ENCODE results near the gene TAB3.
"Not testable (repeated sequence)": the region's sequence is repeated elsewhere in the genome, so short reads cannot be mapped to it uniquely, and the experiment has no call there.

Gene TAB3

DNA sequence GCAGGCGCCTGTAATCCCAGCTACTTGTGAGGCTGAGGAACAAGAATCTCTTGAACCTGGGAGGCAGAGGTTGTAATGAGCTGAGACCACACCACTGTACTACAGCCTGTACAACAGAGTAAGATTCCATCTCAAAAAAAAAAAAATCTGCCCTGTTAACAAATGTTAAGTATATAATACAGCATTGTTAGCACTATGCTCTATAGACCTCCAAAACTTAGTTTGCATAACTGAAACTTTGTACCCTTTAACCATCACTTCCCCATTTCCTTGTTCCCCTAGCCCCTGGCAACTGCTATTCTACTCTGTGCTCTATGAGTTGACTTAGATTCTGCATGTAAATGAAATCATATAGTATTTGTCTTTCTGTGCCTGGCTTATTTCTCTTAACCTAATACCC, 76.7 kb downstream of the TAB3 start:
- H3K27ac ChIP-seq = no peak overlapping the region
- TF ChIP-seq, protein P1, sequence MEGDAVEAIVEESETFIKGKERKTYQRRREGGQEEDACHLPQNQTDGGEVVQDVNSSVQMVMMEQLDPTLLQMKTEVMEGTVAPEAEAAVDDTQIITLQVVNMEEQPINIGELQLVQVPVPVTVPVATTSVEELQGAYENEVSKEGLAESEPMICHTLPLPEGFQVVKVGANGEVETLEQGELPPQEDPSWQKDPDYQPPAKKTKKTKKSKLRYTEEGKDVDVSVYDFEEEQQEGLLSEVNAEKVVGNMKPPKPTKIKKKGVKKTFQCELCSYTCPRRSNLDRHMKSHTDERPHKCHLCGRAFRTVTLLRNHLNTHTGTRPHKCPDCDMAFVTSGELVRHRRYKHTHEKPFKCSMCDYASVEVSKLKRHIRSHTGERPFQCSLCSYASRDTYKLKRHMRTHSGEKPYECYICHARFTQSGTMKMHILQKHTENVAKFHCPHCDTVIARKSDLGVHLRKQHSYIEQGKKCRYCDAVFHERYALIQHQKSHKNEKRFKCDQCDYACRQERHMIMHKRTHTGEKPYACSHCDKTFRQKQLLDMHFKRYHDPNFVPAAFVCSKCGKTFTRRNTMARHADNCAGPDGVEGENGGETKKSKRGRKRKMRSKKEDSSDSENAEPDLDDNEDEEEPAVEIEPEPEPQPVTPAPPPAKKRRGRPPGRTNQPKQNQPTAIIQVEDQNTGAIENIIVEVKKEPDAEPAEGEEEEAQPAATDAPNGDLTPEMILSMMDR (IDR thresholded peaks at IDR 0.05) = no peak
- no peak for DNase-seq (ENCODE audit: low spot score)
- H3K4me3 ChIP-seq = no peak overlapping the region

DNA sequence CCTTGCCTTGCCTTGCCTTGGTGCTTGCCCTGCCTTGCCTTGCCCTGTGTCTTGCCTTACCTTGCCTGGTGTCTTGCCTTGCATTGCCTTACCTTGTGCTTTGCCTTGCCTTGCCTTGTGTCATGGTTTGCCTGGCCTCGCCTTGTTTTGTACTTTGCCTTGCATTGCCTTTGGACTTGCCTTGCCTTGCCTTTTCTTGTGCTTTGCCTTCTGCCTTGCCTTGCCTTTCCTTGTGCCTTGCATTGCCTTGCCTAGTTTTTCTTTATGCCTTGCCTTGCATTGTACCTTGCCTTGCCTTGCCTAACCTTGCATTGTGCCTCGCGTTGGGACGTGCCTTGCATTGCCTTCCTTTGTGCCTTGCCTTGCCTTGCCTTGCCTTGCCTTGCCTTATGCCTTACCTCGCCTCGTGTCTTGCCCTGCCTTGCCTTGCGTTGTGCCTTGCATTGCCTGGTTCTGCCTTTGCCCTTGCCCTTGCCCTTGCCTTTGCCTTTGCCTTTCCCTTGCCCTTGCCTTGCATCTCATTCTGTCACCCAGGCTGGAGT, 82.8 kb downstream of the TAB3 start:
- DNase-seq (ENCODE audit: low spot score) = no peak
- TF ChIP-seq, protein P1 (IDR thresholded peaks at IDR 0.05) = no peak
- Histone ChIP-seq H3K27ac (no peak overlapping the region), H3K4me3 (no peak overlapping the region)

DNA sequence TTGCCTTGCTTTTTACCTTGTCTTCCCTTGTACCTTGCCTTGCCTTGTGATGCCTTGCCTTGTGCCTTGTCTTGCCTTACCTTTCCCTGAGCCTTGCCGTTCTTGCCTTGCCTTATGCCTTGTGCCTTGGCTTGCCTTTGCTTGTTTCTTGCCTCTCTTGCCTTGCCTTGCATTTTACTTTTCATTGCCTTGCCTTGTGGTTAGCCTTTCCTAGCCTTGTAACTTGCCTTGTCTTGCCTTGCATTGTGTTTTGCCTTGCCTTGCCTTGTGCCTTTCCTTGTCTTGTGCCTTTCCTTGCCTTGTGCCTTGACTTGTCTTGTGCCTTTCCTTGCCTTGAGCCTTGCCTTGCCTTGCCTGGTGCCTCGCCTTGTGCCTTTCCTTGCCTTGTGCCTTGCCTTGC, 84.6 kb downstream of the TAB3 start:
- TF ChIP-seq, protein P1 (IDR thresholded peaks at IDR 0.05) = no peak
- no peak for DNase-seq (ENCODE audit: low spot score)

DNA sequence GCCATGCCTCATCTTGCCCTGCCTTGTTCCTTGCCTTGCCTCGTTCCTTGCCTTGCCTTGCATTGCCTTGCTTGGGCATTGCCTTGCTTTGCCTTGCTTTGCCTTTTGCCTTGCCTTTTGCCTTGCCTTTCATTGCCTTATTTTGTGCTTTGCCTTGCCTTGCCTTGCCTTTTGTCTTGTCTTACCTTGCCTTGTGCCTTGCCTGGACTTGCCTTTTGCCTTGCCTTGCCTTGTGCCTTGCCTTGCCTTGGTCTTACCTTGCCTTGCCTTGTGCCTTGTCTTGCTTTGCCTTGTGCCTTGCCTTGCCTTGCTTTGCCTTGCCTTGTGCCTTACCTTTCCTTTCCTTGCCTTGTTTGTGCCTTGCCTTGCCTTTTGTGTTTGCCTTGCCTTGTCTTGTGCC, 88.2 kb downstream of the TAB3 start:
- Histone ChIP-seq H3K4me3 (no peak overlapping the region), H3K27ac (no peak overlapping the region)
- DNase-seq (ENCODE audit: low spot score) = no peak
- TF ChIP-seq, protein P1 (IDR thresholded peaks at IDR 0.05) = no peak

More for the DNA sequence above, 84.6 kb downstream of the TAB3 start:
- no peak overlapping the region for H3K4me3 ChIP-seq
- no peak overlapping the region for H3K27ac ChIP-seq

DNA sequence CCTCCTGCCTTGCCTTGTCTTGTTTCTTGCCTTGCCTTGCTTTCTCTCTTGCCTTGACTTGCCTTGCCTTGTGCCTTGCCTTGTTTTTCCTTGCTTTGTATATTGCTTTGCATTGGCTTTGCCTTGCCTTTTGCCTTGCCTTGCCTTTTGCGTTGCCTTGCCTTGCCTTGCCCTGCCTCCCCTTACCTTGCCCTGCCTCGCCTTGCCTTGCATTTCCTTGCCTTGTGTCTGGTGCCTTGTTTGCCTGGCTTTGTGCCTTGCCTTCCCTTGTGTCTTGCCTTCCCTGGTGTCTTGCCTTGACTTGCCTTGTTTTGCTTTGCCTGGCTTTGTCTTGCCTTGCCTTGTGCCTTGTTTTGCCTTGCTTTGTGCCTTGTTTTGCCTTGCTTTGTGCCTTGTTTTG, 89.7 kb downstream of the TAB3 start:
- no peak for DNase-seq (ENCODE audit: low spot score)
- Histone ChIP-seq H3K27ac (no peak overlapping the region), H3K4me3 (no peak overlapping the region)
- TF ChIP-seq, protein P1 (IDR thresholded peaks at IDR 0.05) = no peak

DNA sequence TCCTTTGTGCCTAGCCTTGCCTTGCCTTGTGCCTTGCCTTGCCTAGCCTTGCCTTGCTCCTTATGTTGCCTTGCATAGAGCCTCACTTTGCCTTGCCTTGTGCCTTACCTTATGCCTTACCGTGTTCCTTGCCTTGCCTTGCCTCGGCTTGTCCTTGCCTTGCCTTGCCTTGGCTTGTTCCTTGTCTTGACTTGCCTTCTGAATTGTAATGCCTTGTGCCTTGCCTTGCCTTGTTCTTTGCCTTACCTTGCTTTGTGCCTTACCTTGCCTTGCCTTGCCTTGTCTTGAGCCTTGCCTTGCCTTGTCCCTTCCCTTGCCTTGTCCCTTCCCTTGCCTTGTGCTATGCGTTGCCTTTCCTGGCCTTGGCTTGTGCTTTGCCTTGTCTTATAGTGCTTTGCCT, 90.2 kb downstream of the TAB3 start:
- H3K27ac ChIP-seq = no peak overlapping the region
- TF ChIP-seq, protein P1 (IDR thresholded peaks at IDR 0.05) = no peak
- H3K4me3 ChIP-seq = no peak overlapping the region
- no peak for DNase-seq (ENCODE audit: low spot score)

DNA sequence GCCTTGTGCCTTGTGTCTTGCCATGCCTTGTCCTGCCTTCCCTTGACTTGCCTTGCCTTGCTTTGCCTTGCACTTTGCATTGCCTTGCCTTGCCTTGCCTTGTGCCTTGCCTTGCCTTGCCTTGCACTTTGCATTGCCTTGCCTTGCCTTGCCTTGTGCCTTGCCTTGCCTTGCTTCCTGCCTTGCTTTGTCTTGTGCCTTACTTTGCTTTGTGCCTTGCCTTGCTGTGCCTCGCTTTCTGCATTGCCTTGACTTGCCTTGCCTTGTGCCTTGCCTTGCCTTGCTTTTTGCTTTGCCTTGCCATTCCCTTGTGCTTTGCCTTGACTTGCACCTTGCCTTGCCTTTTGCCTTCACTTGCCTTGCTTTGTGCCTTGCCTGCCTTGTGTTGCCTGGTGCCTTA, 91.8 kb downstream of the TAB3 start:
- H3K4me3 ChIP-seq; DNase-seq (ENCODE audit: low spot score); H3K27ac ChIP-seq: not testable (repeated sequence)
